Chondrocyte (in vitro differentiated cells): ENCODE measurements around the gene NHSL2. TPM values are rescaled to one million over a fixed set of nuclear protein-coding genes. Genes with fewer than 3 reads are reported as not detected.

ENCODE experiments used
- DNase-seq: peaks from one replicate; pipeline ENCODE4 v3.0.0; 2021; ENCODE audit warnings: mixed read lengths, low spot score
- H3K27ac Mint-ChIP-seq: one replicate; pipeline ENCODE4 v1.8.0; 2021; ENCODE audit warnings: mild to moderate bottlenecking, moderate library complexity, mixed read lengths; ENCODE audit not compliant: unreplicated experiment
- H3K27me3 Mint-ChIP-seq: 2 replicates; pipeline ENCODE4 v1.8.0; 2021; ENCODE audit warnings: low read depth, mixed read lengths
- H3K36me3 Mint-ChIP-seq: 2 replicates; pipeline ENCODE4 v1.8.0; 2021; ENCODE audit warnings: low read depth, mixed read lengths
- H3K4me1 Mint-ChIP-seq: 2 replicates; pipeline ENCODE4 v1.8.0; 2021; ENCODE audit warnings: low read depth, mild to moderate bottlenecking, mixed read lengths
- H3K4me3 Mint-ChIP-seq: one replicate; pipeline ENCODE4 v1.8.0; 2021; ENCODE audit warnings: mild to moderate bottlenecking, moderate library complexity, mixed read lengths; ENCODE audit not compliant: unreplicated experiment
- H3K9me3 Mint-ChIP-seq: 2 replicates; pipeline ENCODE4 v1.8.0; 2021; ENCODE audit warnings: low read depth, mixed read lengths
- total RNA-seq: library from RNA; stranded (reverse); gene quantifications from 3 replicates; pipeline ENCODE4 v1.2.1, GENCODE V29; 2021
- TF ChIP-seq, protein P1 (sequence below): fragments of 200-600 bp; sonication (generic); IDR thresholded peaks from 2 replicates; pipeline ENCODE4 v1.5.0; 2021; ENCODE audit warnings: antibody characterized with exemption, mild to moderate bottlenecking, moderate library complexity

Gene NHSL2
- total RNA-seq, 1 donor from 2014 or later: 2.1 TPM

DNA sequence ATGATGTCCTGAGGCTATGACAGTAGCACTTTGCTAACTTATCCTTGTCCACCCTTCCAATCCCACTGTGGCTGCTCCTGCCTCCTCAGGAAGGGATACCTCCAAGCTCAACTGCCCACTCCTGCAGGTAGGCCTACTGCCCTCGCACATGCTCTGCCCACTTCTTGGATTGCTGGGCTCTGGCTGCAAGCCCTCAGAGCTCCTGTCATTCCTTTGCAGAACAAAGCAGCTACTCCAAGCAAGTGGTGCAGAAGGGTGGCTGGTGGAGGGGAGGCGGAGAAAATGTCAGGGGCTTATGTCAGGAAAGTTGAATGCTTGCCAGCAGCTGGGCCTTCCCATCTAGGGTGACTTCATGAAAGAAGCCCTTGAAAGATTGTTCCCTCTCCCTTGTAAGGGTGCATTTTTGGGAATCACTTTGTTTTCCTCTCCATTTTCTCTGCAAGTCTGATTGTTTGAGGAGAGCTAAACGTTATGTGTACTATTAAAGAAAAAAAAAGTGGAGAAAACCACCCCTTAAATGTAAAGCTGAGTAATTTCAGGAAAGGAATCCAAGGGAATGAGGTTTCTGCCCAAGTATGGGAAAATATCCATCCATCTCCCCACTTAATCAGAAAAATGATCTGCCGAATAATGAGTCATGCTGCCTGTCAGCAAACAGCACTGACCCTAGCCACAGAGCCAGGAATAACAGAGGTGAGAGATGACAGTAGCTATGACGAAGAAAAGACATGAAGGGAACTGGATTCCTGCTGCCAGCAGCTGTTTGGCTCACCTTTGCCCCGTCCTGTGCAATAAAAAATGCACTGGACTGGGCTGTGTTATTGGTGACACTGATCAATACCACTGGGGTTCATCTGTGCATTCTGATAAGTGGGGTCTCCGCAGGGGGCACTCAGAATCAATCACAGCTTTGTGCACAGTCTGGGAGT lies 119.1 kb downstream of the NHSL2 start:
- Mint-ChIP-seq H3K4me1 (peaks cover 37% of the 10 kb centered on the region), H3K9me3 (no peaks in the 10 kb centered on the region), H3K4me3 (no peak overlapping the region), H3K36me3 (no peaks in the 10 kb centered on the region), H3K27ac (peak overlapping the region; percentile 76), H3K27me3 (no peaks in the 10 kb centered on the region)
- DNase-seq: no peak
- TF ChIP-seq, protein P1, sequence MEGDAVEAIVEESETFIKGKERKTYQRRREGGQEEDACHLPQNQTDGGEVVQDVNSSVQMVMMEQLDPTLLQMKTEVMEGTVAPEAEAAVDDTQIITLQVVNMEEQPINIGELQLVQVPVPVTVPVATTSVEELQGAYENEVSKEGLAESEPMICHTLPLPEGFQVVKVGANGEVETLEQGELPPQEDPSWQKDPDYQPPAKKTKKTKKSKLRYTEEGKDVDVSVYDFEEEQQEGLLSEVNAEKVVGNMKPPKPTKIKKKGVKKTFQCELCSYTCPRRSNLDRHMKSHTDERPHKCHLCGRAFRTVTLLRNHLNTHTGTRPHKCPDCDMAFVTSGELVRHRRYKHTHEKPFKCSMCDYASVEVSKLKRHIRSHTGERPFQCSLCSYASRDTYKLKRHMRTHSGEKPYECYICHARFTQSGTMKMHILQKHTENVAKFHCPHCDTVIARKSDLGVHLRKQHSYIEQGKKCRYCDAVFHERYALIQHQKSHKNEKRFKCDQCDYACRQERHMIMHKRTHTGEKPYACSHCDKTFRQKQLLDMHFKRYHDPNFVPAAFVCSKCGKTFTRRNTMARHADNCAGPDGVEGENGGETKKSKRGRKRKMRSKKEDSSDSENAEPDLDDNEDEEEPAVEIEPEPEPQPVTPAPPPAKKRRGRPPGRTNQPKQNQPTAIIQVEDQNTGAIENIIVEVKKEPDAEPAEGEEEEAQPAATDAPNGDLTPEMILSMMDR: no peak

DNA sequence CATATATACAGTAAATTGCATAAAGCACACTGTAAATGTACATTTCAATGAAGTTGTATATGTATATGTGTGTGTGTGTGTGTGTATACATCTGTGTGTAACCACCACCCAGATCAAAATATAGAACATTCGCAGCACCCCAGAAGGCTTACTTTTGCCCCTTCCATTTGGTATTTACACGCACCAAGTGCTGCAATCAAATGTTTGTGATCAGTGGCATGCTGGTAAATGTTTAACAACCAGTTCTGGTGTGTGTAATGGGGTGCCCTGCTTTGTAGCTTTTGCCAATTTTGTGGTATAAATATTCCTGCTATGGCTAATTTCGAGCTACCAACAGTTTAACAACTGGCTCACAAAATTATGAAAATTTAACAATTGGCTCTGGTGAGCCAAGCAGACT lies 119.8 kb downstream of the NHSL2 start:
- Mint-ChIP-seq H3K27me3 (no peaks in the 10 kb centered on the region), H3K36me3 (no peaks in the 10 kb centered on the region), H3K27ac (peak overlapping the region; percentile 76), H3K4me1 (peaks cover 37% of the 10 kb centered on the region), H3K4me3 (no peak overlapping the region), H3K9me3 (no peaks in the 10 kb centered on the region)
- DNase-seq: no peak
- TF ChIP-seq, protein P1: no peak

DNA sequence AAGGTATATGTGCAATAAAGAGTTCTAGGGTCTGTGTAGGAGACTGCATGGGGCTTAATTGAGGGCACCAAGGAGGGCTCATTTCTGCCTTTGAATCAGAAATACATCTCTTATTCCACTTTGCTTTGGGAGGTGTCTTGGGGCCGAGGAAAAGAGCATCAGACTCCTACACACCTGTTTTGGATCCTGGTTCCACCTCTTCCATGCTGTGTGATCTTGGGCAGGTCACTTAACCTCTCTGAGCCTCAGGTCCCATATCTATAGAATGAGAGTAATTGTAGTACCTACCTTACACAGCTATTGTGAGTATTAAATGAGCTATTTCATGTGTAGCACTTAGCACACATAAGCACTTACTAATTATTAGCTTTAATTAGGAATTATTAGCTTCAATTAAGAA lies 120.5 kb downstream of the NHSL2 start:
- Mint-ChIP-seq H3K27me3 (no peaks in the 10 kb centered on the region), H3K4me3 (no peak overlapping the region), H3K9me3 (no peaks in the 10 kb centered on the region), H3K4me1 (peaks cover 37% of the 10 kb centered on the region), H3K36me3 (no peaks in the 10 kb centered on the region), H3K27ac (no peak overlapping the region)
- TF ChIP-seq, protein P1: no peak
- no peak for DNase-seq

GRCh38 chrX:72031634-72032033 lies 121.0 kb downstream of the NHSL2 start:
- H3K4me3 Mint-ChIP-seq: no peak overlapping the region
- peaks cover 33% of the 10 kb centered on the region for H3K4me1 Mint-ChIP-seq
- no peak overlapping the region for H3K27ac Mint-ChIP-seq
- no peak for DNase-seq
- H3K36me3 Mint-ChIP-seq: peaks cover 2% of the 10 kb centered on the region
- no peaks in the 10 kb centered on the region for H3K27me3 Mint-ChIP-seq
- TF ChIP-seq, protein P1: no peak
- H3K9me3 Mint-ChIP-seq: peaks cover 4% of the 10 kb centered on the region

GRCh38 chrX:72037601-72038000 lies 127.0 kb downstream of the NHSL2 start:
- DNase-seq: no peak
- H3K4me3 Mint-ChIP-seq: no peak overlapping the region
- peaks cover 5% of the 10 kb centered on the region for H3K36me3 Mint-ChIP-seq
- peaks cover 12% of the 10 kb centered on the region for H3K4me1 Mint-ChIP-seq
- peaks cover 7% of the 10 kb centered on the region for H3K9me3 Mint-ChIP-seq
- no peak overlapping the region for H3K27ac Mint-ChIP-seq
- TF ChIP-seq, protein P1: no peak
- no peaks in the 10 kb centered on the region for H3K27me3 Mint-ChIP-seq
